ENCODE measurements around the gene SBK1.

SBK1 gene

DNA sequence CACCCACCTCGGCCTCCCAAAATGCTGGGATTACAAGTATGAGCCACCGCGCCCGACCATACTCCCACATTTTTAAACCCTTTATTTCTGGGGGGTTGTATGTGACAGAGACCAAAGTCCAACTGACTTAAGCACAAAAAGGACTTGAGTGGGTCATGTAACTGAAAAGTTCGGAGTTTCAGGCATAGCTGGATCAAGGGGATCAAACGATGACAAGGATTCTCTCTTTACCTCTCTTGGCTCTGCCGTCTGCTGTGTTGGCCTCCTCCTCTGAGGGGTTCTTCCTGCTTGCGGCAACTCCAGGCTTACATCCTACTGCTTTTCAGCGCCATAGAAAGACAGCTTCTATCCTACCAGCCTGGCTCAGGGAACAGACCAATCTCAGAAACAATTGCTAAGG lies 9.2 kb upstream of the SBK1 start:
- no peak for DNase-seq

DNA sequence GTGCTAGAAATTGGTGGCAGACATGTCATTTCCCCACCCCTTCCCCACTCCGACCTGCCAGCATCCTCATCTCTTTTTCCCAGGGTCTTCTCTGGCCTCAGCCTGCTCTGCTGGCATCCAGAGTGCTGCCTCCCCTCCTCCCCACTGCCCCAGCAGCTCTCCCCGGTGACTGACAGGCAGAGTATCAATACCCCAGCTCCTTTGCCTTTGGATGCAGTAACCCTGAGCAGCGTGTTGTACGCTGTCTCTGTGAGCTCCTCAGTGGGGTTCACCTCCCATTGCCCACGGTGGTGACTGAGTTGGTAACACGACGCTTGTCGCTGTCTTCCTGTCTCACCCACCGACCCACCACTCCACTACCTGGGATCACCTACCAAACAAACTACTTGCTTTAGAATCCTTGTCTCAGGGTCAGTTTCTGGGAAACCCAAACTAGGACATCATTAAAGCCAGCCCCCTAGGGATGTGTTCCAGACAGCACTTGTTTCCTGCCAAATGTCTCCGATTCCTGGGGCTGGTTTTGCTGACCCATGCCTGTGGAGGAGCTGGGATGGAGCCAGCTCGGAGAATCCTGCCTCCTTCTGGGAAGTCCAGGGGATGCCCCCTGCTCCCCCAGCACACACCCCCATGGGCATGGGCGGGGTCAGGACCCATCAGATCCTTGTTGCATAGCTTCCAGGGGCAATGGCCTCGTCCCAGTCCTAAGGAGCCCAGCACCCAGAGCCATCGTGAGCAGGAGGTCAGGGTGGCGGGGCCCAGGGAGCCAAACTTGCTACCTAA lies 8.3 kb upstream of the SBK1 start:
- no peak for DNase-seq

DNA sequence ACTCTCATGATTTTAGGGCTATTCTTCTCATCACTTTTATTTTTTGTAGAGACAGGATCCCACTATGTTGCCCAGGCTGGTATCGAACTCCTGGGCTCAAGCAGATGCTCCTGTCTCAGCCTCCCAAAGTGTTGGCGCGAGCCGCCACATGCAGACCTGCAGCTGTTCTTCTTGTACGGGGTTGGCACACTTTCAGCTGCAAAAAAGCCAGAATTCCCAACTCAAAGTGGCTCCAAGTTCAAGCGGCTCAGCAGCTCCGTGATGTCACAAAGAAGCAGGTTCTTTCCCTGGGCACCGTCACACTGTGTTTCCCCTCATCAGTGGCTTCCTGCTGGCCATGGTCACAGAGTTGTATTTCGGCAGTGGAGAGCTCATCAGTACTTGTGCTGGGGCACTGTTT lies 6.7 kb upstream of the SBK1 start:
- DNase-seq, result no peak

DNA sequence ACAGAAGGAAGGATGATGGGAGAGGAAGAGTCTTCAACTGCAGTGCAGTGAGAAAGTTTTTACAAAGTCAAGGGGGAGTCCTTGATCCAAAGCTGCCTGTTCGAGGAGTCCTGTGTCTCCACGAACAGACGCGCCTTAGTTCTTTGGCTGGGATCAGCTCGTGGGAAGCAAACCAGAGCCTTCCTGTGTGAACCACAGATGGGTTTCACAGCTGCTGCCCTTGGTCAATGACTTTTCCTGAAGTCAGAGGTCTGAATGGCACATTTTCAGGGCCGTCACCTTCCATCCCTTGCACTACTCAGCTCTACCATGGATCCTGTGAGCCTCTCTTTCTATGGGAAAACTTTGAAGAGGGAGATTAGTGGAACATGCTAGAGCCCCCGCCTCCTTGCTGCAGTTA lies 4.2 kb upstream of the SBK1 start:
- no peak for DNase-seq

DNA sequence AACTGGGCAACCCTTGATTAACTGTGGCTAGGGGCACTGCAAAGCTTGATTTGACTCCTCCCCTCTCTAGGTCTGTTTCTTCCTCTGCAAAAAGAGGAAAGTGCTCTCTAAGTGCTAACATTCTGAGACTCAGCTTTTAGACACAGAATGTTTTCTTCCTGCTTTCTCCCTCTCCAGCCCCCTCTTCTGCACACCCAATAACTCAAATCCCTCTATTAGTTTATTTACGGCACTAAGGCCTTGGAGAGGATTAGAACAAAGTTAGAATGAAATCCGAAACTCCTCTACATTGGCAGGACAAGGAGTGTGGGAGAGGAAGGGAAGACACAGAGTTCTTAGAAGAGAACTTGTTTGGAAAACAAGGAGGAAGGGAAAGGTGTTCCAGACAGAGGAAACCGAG lies 3.3 kb upstream of the SBK1 start:
- no peak for DNase-seq

DNA sequence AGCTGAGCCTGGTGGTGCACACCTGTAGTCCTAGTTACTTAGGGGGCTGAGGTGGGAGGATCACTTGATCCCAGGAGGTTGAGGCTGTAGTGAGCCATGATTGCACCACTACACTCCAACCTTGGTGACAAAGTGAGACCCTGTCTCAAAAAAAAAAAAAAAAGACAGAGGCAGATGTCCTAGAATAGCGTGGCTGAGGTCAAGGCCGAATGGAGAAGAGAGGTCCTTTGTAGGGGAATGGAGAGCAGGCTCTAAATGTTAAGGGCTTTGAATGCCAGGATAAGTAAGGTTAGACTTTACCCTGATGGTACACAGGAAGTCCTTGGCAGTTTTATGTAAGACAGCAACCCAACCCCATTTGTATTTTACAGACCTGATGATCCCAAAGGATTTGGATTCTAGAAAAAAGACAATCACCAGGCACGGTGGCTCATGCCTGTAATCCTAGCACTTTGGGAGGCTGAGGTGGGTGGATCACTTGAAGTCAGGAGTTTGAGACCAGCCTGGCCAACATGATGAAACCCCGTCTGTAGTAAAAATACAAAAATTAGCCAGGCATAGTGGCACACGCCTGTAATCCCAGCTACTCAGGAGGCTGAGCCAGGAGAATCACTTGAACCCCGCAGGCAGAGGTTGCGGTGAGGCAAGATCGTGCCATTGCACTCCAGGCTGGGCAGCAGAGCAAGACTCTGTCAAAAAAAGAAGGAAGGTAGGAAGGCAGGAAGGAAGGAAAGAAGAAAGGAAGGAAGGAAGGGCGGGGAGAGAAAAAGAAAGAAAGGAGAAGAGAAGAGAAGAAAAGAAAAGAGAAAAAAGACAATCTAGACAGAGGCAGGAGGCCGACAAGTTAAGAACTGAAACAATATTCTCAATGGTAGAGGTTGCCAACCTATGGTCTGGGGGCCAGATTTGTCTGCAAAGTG lies 2.1 kb upstream of the SBK1 start:
- no peak for DNase-seq

DNA sequence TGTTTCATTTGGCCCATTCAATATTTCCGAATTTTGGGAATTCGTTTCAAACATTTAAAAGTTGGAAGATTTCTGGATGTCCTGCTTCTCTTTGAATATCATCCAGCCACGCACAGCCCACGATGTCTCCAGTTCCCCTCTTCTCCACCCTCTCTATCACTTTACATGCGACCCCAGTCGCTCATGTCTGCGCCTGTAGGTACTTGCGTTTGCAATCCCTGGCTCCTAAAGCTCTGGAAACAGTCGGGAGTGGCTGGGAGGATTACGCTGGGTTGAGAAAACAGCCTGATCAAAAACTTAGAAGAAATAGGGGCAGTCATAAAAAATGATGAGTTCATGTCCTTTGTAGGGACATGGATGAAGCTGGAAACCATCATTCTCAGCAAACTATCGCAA lies 1.5 kb upstream of the SBK1 start:
- no peak for DNase-seq

DNA sequence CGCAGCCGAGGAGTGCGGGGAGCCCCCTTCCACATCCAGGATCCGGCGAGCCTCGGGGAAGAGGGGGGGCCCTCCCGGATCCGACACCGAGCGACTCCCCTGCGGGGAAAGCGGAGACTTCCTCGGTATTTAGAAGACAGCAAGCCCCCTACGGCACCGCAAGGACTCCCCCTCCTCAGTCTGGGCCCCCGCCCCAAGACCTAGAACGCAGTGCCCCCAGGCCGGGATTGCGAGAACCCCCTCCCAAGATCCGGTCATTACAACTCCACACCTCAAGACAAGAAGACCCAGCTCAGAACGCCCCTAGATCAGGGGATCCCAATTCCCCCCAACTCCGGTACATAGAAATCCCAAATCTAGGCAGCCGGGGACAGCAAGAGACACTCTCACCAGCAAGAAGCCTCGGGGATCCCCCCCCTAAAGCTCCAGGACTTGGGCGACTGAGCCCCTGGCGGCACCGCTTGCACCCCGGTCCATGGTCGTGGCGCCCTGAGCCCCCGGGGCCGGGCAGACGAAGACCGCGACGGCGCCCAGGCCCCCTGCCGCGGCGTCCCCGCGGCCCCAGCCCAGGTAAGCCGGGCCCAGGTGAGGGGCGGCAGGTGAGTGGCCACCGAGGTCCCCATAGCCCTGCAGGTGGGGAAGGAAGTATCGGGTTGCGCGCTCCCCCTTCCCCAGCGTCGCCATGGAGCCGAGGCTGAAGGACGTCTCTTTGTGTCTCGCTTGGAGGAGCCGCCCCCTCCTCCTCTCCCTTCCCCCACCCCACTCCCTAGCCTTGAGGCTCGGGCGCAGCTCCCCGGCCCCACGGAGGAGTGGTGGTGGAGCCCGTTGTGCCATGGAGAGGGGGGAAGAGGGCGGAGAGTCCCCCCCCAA lies 641 bp downstream of the SBK1 start:
- DNase-seq, result no peak

DNA sequence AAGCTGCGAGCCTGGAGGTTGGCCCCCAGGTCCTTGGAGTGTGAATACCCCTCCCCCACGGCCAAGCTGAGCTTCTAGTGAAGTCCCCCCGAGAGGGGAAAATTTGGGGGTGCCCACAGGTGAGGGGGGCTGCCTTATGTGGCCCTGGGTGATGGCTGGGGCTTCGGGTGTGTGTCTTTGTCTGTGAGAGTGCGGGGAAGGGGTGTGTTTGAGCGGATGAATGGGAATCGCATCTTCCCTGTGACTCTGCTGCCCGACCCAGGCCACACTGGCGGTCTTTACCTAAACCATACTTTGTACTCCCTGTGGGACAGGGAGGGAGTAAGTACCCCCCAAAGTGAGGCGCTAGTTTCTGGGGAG lies 1.3 kb downstream of the SBK1 start:
- DNase-seq, result no peak

DNA sequence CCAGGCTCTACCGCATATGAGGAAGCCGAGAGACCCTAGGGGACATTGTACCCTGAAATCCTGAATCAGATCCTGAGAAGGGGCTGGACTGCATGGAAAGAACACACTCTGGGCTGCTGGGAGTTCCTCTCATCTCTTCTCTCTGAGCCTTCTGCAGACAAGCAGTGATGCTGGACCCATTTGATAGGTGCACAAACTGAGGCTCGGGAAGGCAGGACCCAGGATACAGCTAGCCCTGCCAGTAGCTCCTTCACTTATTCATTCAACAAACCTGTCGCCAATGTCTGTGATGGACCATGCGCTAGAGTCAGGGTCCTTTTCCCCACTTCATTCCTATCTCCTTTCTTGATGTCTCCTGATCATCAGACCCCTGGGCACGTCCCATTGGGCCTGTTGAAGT lies 1.9 kb downstream of the SBK1 start:
- DNase-seq, result no peak

DNA sequence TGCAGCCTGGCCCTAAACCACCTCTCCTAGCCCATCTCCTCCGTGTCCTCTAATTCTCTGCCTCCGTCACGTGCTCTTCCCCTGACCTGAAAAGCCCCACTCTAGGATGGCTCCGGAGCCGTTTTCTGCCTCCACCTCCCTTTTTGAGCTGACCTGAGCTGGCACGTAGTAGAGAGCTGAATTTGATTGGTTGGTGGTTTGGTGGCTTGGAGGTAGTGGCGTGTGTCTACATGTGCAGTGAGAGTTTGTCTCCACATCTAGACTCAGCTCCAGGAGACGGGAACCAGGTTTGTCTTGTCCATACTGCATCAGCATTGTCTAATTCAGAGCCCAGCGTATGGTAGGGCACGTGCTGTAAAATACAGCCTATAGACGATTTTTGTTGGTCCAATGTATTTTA lies 3.0 kb downstream of the SBK1 start:
- DNase-seq, result no peak

DNA sequence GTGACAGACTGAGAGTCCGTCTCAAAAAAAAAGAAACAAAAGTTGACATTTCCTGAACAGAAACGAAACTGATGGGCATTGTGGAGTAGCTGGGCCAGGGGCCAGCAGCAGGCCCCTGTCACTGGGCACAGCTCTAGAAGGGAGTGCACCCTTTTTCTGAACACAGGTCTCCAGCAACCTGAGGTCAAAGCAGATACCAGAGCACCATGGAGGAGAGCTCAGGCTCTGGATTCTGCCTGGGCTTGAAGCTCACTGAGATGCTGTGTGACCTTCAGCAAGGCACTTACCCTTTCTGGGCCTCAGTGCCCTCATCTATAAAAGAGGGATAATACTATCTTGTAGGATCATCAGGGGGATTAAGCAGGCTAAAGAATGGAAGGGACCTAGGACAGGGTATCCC lies 5.0 kb downstream of the SBK1 start:
- no peak for DNase-seq

DNA sequence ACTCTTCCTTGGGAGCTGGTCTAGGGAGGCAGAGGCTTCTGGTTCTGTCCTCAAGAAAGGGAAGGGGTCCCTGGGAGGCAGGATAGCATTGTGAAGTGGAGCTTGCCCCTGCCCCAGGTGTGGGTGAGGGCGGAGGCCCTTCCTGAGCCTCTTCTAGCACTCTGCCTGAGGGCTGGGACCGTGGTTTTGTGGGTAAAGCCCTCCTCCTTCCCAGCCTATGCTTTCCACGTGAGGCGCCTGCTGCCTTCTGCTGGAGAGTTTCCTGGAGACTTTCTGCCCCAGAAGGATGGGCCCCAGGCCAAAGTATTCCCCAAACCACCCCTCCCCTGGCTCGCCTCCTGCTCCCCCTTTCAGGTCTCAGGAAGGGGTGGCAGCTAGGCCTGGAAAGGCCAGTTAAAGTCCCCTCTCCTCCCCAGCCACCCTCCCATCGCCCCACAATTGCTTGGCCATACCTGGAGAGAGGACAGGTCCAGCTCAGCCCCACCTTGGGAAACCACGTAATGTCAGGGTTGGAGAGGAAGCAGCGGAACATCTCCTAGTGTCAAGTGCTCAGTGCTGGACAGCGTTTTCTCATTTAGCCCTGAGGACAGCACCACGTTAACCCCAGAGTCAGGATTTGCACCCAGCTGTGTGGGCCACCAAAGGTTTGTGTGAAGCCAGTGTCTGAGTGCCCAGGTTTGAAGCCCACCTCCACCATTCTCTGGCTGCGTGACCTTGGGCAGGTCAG lies 5.6 kb downstream of the SBK1 start:
- DNase-seq, result no peak

DNA sequence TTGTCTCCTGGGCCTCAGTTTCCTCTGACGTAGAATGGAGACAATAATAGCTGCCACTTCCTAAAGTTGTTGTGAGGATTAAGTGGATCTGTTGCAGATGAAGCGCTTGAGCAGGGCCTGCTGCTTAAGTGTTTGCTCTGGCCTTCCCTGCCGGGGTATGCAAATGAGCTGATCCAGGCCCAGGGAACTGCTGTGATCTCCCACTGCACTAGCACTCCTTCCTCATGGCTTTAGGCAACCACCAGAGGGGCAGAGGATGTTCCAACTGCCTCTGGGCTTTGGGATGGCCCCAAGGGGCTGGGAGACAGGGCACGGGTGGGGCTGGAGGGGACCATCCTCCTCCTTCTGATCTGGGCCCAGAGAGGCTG lies 6.2 kb downstream of the SBK1 start:
- DNase-seq, result no peak

DNA sequence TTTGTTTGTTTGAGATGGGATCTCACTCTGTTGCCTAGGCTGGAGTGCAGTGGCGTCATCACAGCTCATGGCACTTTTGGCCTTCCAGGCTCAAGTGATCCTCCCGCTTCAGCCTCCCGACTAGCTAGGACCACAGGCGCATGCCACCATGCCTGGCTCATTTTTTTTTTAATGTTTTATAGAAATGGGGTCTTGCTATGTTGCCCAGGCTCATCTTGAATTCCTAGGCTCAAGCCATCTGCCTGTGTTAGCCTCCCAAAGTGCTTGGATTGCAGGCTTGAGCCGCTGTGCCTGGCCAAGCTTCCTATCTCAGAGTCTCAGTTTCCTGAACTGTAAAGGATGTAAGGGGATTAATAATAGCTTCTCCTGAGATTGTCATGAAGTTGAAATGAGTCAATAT lies 8.0 kb downstream of the SBK1 start:
- DNase-seq, result no peak

DNA sequence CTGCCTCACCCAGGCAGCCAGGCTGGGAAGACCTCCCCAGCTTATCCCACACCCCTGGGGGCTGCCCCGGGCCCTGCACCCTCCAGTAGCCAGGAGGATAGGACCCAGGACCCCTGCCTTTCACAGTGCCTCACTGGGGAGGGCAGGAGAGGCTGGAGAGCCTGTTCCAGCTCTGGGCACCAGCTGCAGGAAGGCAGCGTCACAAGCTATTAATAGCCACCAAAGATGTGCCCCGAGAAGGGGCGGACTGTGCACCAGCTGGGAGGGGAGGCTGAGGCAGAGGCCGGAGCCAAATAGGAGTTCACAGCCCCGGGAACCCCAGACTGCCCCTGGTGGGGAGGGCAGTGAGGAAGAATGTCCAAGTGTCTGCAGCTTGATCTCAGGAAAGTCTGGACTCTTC lies 8.8 kb downstream of the SBK1 start:
- no peak for DNase-seq

DNA sequence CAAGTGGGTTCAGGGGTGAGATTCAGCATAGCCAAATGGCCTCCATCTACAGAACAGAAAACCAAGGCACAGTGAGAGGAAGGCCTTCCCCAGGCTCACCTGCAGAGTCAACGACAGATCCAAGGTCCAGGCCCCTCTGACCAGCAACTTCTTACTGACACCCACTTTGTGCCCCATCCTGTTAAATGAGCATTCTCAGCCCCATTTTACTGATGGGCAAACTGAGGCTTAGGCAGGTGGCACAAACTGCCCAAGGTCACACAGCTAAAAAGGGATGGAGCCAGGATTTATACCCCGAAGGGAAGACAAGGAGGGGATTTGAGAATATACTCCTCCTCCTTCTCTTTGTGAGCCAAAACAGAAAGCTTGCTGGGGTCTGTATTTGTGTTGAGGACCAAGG lies 9.3 kb downstream of the SBK1 start:
- DNase-seq, result no peak

DNA sequence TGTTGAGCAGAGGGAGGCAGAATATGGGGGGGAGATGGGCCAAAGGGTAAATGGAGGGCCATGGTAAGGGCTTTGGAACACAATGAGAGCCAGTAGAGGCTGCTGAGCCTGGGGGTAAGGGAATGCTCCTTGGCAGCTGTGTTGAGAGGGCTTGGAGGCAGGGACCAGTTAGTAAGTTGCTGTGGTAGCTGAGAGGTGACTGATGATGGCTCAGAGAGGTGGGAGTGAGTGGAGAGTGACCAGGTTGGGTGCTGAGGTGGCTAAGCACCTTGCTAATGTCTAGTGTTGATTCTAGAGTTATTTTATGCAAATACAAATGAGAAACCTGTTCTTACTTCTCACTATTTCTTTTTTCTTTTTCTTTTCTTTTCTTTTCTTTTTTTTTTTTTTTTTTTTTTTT lies 10.8 kb downstream of the SBK1 start:
- no peak for DNase-seq

DNA sequence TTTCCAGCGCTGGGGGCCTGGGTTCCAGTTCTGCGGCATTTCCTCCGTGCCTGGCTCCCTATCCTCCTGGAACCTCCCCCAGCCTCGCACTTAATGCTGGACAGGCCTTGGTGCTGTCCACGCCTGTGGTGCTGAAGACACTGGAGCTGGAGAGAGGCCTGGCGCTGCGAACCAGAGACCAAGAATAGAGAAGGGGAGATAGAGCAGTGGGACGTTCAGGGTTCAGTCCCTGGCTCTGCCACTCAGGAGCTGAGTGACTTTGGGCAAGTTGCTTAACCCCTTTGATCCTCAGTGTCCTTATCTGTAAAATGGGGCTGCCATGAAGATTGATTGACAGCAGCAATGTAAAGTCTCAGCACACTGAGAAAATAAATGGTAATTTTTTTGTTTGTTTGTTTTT lies 11.9 kb downstream of the SBK1 start:
- DNase-seq, result no peak

DNA sequence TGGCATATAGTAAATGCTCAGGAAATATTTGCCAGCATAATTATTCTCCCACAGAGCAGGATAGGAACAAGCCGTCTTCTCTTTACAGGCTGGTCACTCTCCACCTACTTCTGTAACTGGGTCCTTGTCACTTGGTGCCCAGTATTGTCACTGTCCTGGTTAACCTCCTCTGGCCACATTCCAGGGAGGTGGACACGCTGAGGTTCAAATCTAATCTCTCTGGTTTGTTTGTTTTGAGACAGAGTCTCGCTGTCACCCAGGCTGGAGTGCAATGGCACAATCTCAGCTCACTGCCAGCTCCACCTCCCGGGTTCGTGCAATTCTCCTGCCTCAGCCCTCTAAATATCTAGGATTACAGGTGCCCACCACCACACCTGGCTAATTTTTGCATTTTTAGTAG lies 15.6 kb downstream of the SBK1 start:
- DNase-seq, result no peak

DNA sequence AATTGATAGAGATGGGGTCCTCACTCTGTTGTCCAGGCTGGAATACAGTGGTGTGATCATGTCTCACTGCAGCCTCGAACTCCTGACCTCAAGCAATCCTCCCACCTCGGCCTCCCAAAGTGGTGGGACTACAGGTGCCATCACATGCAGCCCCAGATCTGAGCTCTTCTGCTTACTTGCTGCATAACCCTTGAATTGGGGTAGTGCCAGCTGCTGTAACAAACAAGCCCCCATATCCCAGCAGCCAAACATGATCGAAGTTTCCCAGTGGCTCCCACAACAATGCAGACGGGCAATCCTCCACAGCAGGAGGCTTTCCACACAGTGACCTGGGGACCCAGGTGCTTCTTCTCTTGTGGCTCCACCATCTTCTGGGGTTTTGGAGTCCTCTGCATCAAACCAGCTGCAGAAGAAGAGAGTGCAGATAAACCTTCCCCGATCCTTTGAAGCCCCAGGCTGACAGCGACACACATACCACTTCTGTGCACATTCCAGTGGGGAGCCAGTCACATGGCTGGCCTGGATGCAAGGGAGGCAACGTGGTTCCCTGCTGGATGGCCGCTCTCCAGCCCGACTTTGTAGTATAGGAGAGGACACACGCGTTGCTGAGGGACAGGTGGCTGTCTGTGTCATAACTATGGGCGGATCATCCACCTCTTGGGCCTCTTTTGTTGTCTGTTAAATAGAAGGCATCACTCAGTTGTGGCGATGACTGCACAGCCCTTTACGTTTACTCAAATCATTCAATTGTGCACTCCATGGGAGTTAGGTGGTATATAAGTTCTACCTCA lies 16.7 kb downstream of the SBK1 start:
- no peak for DNase-seq

DNA sequence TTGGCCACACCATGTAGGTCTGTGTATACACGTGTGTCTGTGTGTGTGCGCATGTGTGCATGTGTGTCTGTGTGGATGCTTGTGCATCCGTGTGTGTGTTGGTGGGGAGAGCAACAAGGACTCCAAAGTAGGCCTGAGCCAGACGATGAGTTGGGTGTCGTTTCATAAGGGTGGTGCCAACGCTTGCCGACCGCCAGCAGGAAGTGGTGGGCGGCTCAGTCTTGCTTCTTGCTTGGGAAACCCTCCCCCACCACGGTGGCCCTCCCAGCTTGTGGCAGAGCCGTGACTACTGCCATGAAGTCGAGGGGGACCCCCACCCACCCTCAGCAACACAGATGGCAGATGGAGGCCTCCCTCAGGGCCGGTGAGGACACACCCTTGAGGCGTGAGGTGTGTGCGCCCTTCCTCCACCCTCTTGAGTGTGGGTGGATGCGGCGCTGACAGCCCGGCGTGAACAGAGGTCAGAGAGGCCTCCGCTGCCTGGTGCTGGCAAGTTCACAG lies 17.5 kb downstream of the SBK1 start:
- DNase-seq, result peak; percentile 87
